ENCODE results near the gene MRTFA.

Gene MRTFA

GRCh38 chr22:40482886-40483285 is 153.6 kb downstream of the MRTFA start:
- DNase-seq (ENCODE audit: low spot score) = no peak
- no peak for TF ChIP-seq CTCF (IDR thresholded peaks at IDR 0.05; ENCODE audit: extremely low read depth, missing control alignments)

- DNase-seq (ENCODE audit: low spot score) = no peak
- TF ChIP-seq CTCF (IDR thresholded peaks at IDR 0.05; ENCODE audit: extremely low read depth, missing control alignments) = no peak
Observed at GRCh38 chr22:40482391-40482790, 154.1 kb downstream of the MRTFA start.

- TF ChIP-seq CTCF (IDR thresholded peaks at IDR 0.05; ENCODE audit: extremely low read depth, missing control alignments) = no peak
- DNase-seq (ENCODE audit: low spot score) = no peak
Observed at GRCh38 chr22:40480996-40481395, 155.5 kb downstream of the MRTFA start.

GRCh38 chr22:40479887-40480538 is 156.5 kb downstream of the MRTFA start:
- no peak for TF ChIP-seq CTCF (IDR thresholded peaks at IDR 0.05; ENCODE audit: extremely low read depth, missing control alignments)
- DNase-seq (ENCODE audit: low spot score) = no peak

GRCh38 chr22:40479126-40479800 is 157.3 kb downstream of the MRTFA start:
- no peak for TF ChIP-seq CTCF (IDR thresholded peaks at IDR 0.05; ENCODE audit: extremely low read depth, missing control alignments)
- DNase-seq (ENCODE audit: low spot score) = no peak

GRCh38 chr22:40478338-40479125 is 158.0 kb downstream of the MRTFA start:
- no peak for TF ChIP-seq CTCF (IDR thresholded peaks at IDR 0.05; ENCODE audit: extremely low read depth, missing control alignments)
- no peak for DNase-seq (ENCODE audit: low spot score)

All from GM20000 (cell line).